HG02840 (cell line): ENCODE results near the gene DNAI2.

Source experiments
- ATAC-seq: cut with Tn5 transposase; IDR thresholded peaks from one replicate; pipeline ENCODE4 v1.9.1; 2021; ENCODE audit warnings: mild to moderate bottlenecking, moderate library complexity, moderate number of reproducible peaks; ENCODE audit not compliant: unreplicated experiment, low FRiP score

The DNAI2 gene

GRCh38 chr17:74334393-74335039 lies 60.5 kb downstream of the DNAI2 start:
- ATAC-seq, result no peak

GRCh38 chr17:74335529-74336062 lies 61.6 kb downstream of the DNAI2 start:
- no peak for ATAC-seq

- ATAC-seq, result no peak
Observed at GRCh38 chr17:74336307-74336706, 62.3 kb downstream of the DNAI2 start.

- ATAC-seq, result no peak
Observed at GRCh38 chr17:74337834-74338500, 63.9 kb downstream of the DNAI2 start.

GRCh38 chr17:74339537-74340195 lies 65.6 kb downstream of the DNAI2 start:
- ATAC-seq, result no peak

GRCh38 chr17:74340470-74341023 lies 66.5 kb downstream of the DNAI2 start:
- ATAC-seq, result no peak

GRCh38 chr17:74342224-74342623 lies 68.2 kb downstream of the DNAI2 start:
- ATAC-seq, result no peak

- ATAC-seq, result no peak
Observed at GRCh38 chr17:74343121-74343520, 69.1 kb downstream of the DNAI2 start.

GRCh38 chr17:74343526-74344284 lies 69.7 kb downstream of the DNAI2 start:
- ATAC-seq, result no peak

- ATAC-seq, result no peak
Observed at GRCh38 chr17:74344658-74345057, 70.6 kb downstream of the DNAI2 start.

- ATAC-seq, result no peak
Observed at GRCh38 chr17:74345433-74346241, 71.6 kb downstream of the DNAI2 start.

- no peak for ATAC-seq
Observed at GRCh38 chr17:74347646-74348045, 73.6 kb downstream of the DNAI2 start.

- no peak for ATAC-seq
Observed at GRCh38 chr17:74349120-74349519, 75.1 kb downstream of the DNAI2 start.

- no peak for ATAC-seq
Observed at GRCh38 chr17:74350486-74350885, 76.5 kb downstream of the DNAI2 start.

- ATAC-seq, result no peak
Observed at GRCh38 chr17:74351552-74352210, 77.6 kb downstream of the DNAI2 start.

- no peak for ATAC-seq
Observed at GRCh38 chr17:74353446-74354060, 79.5 kb downstream of the DNAI2 start.

- ATAC-seq, result no peak
Observed at GRCh38 chr17:74354123-74354522, 80.1 kb downstream of the DNAI2 start.

GRCh38 chr17:74354561-74354960 lies 80.5 kb downstream of the DNAI2 start:
- no peak for ATAC-seq

- no peak for ATAC-seq
Observed at GRCh38 chr17:74355065-74355464, 81.0 kb downstream of the DNAI2 start.
